Activated naive CD4-positive, alpha-beta T cell treated with anti-CD3 and anti-CD28 coated beads for 36 hours (primary cell): ENCODE results near the gene KCNK7. TPM values are rescaled to one million over a fixed set of nuclear protein-coding genes. Genes with fewer than 3 reads are reported as not detected.

Experiments
- CTCF ChIA-PET: fragments of 350-600 bp; sonication (Branson Sonifier 250); formaldehyde crosslinking; loops from one replicate; lab custom pipeline; 2021; ENCODE audit warnings: antibody characterized with exemption; lab: Charles Lee
- DNase-seq: peaks from one replicate; pipeline ENCODE4 v3.0.0-alpha.2; 2020
- H3K27ac Mint-ChIP-seq: one replicate; pipeline ENCODE4 v1.8.0; 2021; ENCODE audit warnings: mild to moderate bottlenecking, mixed read lengths
- H3K27me3 Mint-ChIP-seq: one replicate; pipeline ENCODE4 v1.8.0; 2021; ENCODE audit warnings: low read depth, mixed read lengths
- H3K36me3 Mint-ChIP-seq: one replicate; pipeline ENCODE4 v1.8.0; 2021; ENCODE audit warnings: low read depth, mixed read lengths
- H3K4me1 Mint-ChIP-seq: one replicate; pipeline ENCODE4 v1.8.0; 2021; ENCODE audit warnings: low read depth, mixed read lengths
- H3K4me3 Mint-ChIP-seq: one replicate; pipeline ENCODE4 v1.8.0; 2021; ENCODE audit warnings: mild to moderate bottlenecking, moderate library complexity, mixed read lengths
- H3K9me3 Mint-ChIP-seq: one replicate; pipeline ENCODE4 v1.8.0; 2021; ENCODE audit warnings: mixed read lengths
- intact Hi-C: fragments of 100-400 bp; cut with micrococcal nuclease; formaldehyde crosslinking; loops from one replicate; pipeline ENCODE4 v1.15.1; 2023
- total RNA-seq, 2 experiments: library from RNA; stranded (reverse); gene quantifications; one replicate each; pipeline ENCODE4 v1.2.3, GENCODE V29; 2021

The KCNK7 gene
- total RNA-seq, 2 experiments from 2014 or later, result 0.35 TPM; not detected in 1

DNA sequence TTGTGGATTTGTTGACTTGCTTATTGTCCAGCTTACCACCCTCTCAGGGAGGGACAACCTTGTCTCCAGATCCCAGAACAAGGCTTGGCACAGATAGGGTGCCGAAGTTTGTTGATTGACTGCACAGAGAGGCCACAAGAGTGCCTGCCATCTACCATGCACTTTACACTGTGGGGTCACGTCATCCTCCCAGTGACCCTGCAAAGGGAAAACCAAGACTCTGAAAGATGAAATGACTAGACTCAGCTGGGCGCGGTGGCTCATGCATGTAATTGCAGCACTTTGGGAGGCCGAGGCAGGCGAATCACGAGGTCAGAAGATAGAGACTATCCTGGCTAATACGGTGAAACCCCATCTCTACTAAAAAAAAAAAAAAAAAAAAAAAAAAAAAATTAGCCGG lies 32.8 kb downstream of the KCNK7 start:
- Mint-ChIP-seq H3K9me3 (no peaks in the 10 kb centered on the region), H3K36me3 (no peaks in the 10 kb centered on the region), H3K27ac (no peak overlapping the region), H3K4me1 (peaks cover 44% of the 10 kb centered on the region), H3K27me3 (no peaks in the 10 kb centered on the region), H3K4me3 (no peak overlapping the region)
- DNase-seq, result no peak
- intact Hi-C loops, result no loop called here
- CTCF ChIA-PET, result interaction anchor here (0.8 to 1.6 kb wide), 2 partner anchors 21 to 31 kb away, joined by 5 read pairs; no protein-coding TSS in a partner anchor

- H3K27me3 Mint-ChIP-seq, result no peaks in the 10 kb centered on the region
- no peak overlapping the region for H3K27ac Mint-ChIP-seq
- H3K4me3 Mint-ChIP-seq, result no peak overlapping the region
- peaks cover 48% of the 10 kb centered on the region for H3K4me1 Mint-ChIP-seq
- no peaks in the 10 kb centered on the region for H3K9me3 Mint-ChIP-seq
- no peak for DNase-seq
- no peaks in the 10 kb centered on the region for H3K36me3 Mint-ChIP-seq
- intact Hi-C loops, result no loop called here
- CTCF ChIA-PET, result interaction anchor here (0.6 to 1.0 kb wide), 3 partner anchors 9 to 553 kb away, joined by 3 to 5 read pairs (median 4); no protein-coding TSS in a partner anchor
Measured at GRCh38 chr11:65562020-65562419, 33.6 kb downstream of the KCNK7 start.

DNA sequence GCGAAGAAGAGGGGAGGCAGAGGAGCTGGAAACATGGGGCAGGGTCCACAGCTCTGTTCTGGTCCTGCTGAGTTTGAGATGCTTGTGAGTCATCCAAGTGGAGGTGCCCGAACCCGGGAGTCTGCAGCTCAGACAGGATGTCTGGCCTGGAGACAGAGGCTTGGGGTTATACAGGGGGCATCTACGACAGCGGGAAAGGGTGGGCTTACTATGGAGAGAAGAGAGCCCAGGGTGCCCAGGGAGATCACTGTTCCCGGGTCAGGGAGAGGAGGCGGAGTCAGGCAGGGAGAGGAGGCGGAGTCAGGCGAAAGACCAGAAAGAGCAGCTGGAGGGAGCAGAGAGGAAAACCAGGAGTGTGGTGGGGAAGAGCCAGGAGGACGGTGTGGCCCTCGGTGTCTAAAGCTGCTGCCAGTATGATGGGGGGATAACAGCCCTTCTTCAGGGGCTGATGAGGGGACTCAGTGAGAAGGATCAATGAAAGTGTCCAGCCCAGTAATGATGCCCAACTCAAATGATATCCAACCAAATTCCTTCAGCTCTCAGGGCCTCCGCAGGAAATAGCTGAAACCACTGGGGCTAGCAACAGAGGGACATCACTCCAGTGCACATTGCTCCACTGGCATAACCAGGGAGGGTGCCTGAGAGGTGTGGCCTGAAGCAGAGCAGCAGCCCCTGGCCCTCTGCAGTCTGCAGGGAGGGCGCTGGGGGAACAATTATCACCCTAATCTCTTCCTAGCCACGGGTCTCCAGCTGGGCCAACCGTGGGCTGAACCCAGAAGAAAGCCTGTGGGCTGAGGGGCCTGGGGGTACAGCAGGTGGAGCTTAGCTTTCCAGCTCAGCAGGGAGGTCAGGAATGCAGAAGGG lies 34.8 kb downstream of the KCNK7 start:
- no peaks in the 10 kb centered on the region for H3K27me3 Mint-ChIP-seq
- H3K9me3 Mint-ChIP-seq, result no peaks in the 10 kb centered on the region
- H3K27ac Mint-ChIP-seq, result no peak overlapping the region
- DNase-seq, result no peak
- intact Hi-C loops, result no loop called here
- CTCF ChIA-PET, result interaction anchor here (0.6 to 3.0 kb wide), 7 partner anchors 8 to 54 kb away, joined by 3 to 20 read pairs (median 4); partner anchors contain the start of genes FAM89B and ZNRD2
- H3K4me3 Mint-ChIP-seq, result no peak overlapping the region
- peaks cover 47% of the 10 kb centered on the region for H3K4me1 Mint-ChIP-seq
- H3K36me3 Mint-ChIP-seq, result no peaks in the 10 kb centered on the region

GRCh38 chr11:65559951-65560537 lies 35.6 kb downstream of the KCNK7 start:
- Mint-ChIP-seq H3K27ac (peak overlapping the region; percentile 7), H3K4me3 (no peak overlapping the region), H3K36me3 (no peaks in the 10 kb centered on the region), H3K9me3 (no peaks in the 10 kb centered on the region), H3K4me1 (peaks cover 47% of the 10 kb centered on the region), H3K27me3 (no peaks in the 10 kb centered on the region)
- intact Hi-C loops, result no loop called here
- CTCF ChIA-PET, result interaction anchor here (0.6 to 3.0 kb wide), 7 partner anchors 11 to 55 kb away, joined by 3 to 20 read pairs (median 4); partner anchors contain the start of genes FAM89B and ZNRD2
- DNase-seq, result no peak

GRCh38 chr11:65559535-65559934 lies 36.1 kb downstream of the KCNK7 start:
- Mint-ChIP-seq H3K9me3 (no peaks in the 10 kb centered on the region), H3K4me1 (peaks cover 49% of the 10 kb centered on the region), H3K27me3 (no peaks in the 10 kb centered on the region), H3K4me3 (peak overlapping the region; percentile 71), H3K27ac (no peak overlapping the region), H3K36me3 (no peaks in the 10 kb centered on the region)
- DNase-seq, result no peak
- intact Hi-C loops, result no loop called here
- CTCF ChIA-PET, result interaction anchor here (0.6 to 3.0 kb wide), 5 partner anchors 12 to 42 kb away, joined by 3 to 20 read pairs (median 6); partner anchors contain the start of genes FAM89B and ZNRD2

DNA sequence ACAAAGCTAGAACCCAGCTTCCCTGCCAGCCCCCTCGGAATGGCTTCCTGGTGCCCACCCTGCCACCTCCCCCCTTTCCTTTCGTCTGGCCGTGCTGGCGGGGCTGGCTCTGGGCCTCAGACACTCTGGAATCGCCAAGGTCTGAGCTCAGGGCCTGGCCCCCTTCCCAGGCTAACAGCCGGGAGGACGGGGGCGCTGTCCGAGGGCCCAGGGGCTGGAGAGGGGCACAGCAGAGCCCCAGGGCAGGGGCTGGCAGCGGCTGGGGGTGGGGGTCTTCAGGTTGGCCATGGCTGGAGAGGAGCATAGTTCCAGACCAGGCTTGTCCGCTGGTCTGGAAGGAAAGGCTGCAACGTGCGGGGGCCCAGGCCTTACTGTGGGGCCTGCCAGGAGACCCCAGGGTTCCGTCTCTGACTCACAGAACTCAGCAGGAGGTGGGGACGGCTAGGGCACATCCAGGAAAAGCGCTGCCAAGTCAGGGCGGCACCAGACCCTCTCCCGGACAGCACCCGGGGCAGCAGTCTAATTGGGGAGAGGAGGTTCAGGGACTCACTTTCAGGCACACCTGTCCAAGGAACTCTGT lies 36.6 kb downstream of the KCNK7 start:
- no peak overlapping the region for H3K27ac Mint-ChIP-seq

GRCh38 chr11:65558002-65558929 lies 37.3 kb downstream of the KCNK7 start, which contains the start of gene LTBP3:
TSS of gene LTBP3 (minus strand) at chr11:65558359. CDS start at chr11:65557959, 400 bp downstream.
- H3K27ac Mint-ChIP-seq, result peak within 1 kb of the TSS; percentile 91
- peak within 1 kb of the TSS; percentile 77 for H3K4me3 Mint-ChIP-seq
- no peaks in the 10 kb centered on the region for H3K9me3 Mint-ChIP-seq
- H3K36me3 Mint-ChIP-seq, result no peaks in the 10 kb centered on the region
- H3K27me3 Mint-ChIP-seq, result no peaks in the 10 kb centered on the region
- CTCF ChIA-PET, result interaction anchor here (3.0 kb wide), 1 partner anchor 13 kb away, joined by 20 read pairs; the partner anchor contains the start of genes FAM89B and ZNRD2
- H3K4me1 Mint-ChIP-seq, result peaks cover 53% of the 10 kb centered on the region
- DNase-seq, result no peak
- intact Hi-C loops, result loop anchor here (1.0 kb wide), 1 partner anchor 12 kb away; the partner anchor contains the start of gene ZNRD2

More for the DNA sequence above, 36.6 kb downstream of the KCNK7 start:
- peaks cover 53% of the 10 kb centered on the region for H3K4me1 Mint-ChIP-seq
- H3K4me3 Mint-ChIP-seq, result peak overlapping the region; percentile 71
- DNase-seq, result no peak
- no peaks in the 10 kb centered on the region for H3K27me3 Mint-ChIP-seq
- CTCF ChIA-PET, result interaction anchor here (1.5 to 3.0 kb wide), 2 partner anchors 12 to 18 kb away, joined by 6 to 20 read pairs; partner anchors contain the start of genes FAM89B and ZNRD2
- H3K9me3 Mint-ChIP-seq, result no peaks in the 10 kb centered on the region
- no peaks in the 10 kb centered on the region for H3K36me3 Mint-ChIP-seq
- intact Hi-C loops, result loop anchor here (1.0 kb wide), 1 partner anchor 11 kb away; the partner anchor contains the start of gene ZNRD2

GRCh38 chr11:65557280-65558001 lies 38.2 kb downstream of the KCNK7 start:
- CTCF ChIA-PET, result interaction anchor here (1.0 to 2.6 kb wide), 2 partner anchors 13 to 16 kb away, joined by 3 to 17 read pairs; partner anchors contain the start of gene ZNRD2
- H3K4me1 Mint-ChIP-seq, result peaks cover 59% of the 10 kb centered on the region
- DNase-seq, result no peak
- no peaks in the 10 kb centered on the region for H3K9me3 Mint-ChIP-seq
- H3K36me3 Mint-ChIP-seq, result no peaks in the 10 kb centered on the region
- H3K27ac Mint-ChIP-seq, result peak overlapping the region; percentile 91
- no peaks in the 10 kb centered on the region for H3K27me3 Mint-ChIP-seq
- H3K4me3 Mint-ChIP-seq, result peak overlapping the region; percentile 77
- intact Hi-C loops, result loop anchor here (1.0 kb wide), 1 partner anchor 13 kb away; the partner anchor contains the start of gene ZNRD2

GRCh38 chr11:65556470-65557279 lies 38.9 kb downstream of the KCNK7 start:
- H3K4me3 Mint-ChIP-seq, result peak overlapping the region; percentile 77
- DNase-seq, result no peak
- no peaks in the 10 kb centered on the region for H3K27me3 Mint-ChIP-seq

GRCh38 chr11:65555693-65556231 lies 39.8 kb downstream of the KCNK7 start:
- intact Hi-C loops, result no loop called here
- peak overlapping the region; percentile 91 for H3K27ac Mint-ChIP-seq
- H3K9me3 Mint-ChIP-seq, result no peaks in the 10 kb centered on the region
- DNase-seq, result no peak
- CTCF ChIA-PET, result interaction anchor here (2.6 kb wide), 1 partner anchor 15 kb away, joined by 17 read pairs; no protein-coding TSS in a partner anchor
- H3K36me3 Mint-ChIP-seq, result peaks cover 8% of the 10 kb centered on the region
- peak overlapping the region; percentile 26 for H3K4me3 Mint-ChIP-seq
- H3K27me3 Mint-ChIP-seq, result no peaks in the 10 kb centered on the region
- H3K4me1 Mint-ChIP-seq, result peaks cover 70% of the 10 kb centered on the region

More at GRCh38 chr11:65556470-65557279, 38.9 kb downstream of the KCNK7 start:
- H3K36me3 Mint-ChIP-seq, result peaks cover 3% of the 10 kb centered on the region
- H3K9me3 Mint-ChIP-seq, result no peaks in the 10 kb centered on the region
- intact Hi-C loops, result no loop called here
- H3K4me1 Mint-ChIP-seq, result peaks cover 66% of the 10 kb centered on the region
- CTCF ChIA-PET, result interaction anchor here (1.0 to 2.6 kb wide), 2 partner anchors 14 to 16 kb away, joined by 3 to 17 read pairs; partner anchors contain the start of gene ZNRD2
- H3K27ac Mint-ChIP-seq, result peak overlapping the region; percentile 91
